ENCODE data around the gene RPL35A. TPM values are rescaled to one million over a fixed set of nuclear protein-coding genes. Genes with fewer than 3 reads are reported as not detected.

Gene RPL35A
- total and polyA plus RNA-seq, 2 experiments from 2014 or later, result 1,070 to 2,096 TPM

DNA sequence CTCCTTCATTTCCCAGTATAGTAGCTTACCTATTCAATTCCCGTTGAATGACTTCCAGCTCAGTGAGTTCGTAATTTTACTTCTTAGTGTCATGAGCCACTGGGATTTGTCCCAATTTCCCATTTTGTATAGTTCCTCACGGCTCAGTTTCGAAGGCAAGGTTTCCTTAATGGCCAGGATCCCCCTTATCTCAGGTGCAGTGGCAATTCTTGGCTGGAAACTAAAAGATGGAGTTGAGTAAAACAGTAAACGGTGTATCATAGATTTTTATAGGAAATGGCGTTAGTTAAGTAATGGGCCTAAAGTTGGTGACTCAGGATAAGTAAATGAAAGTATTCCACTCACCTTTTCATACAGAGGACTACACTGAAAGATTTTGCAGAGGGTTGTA, 9.5 kb downstream of the RPL35A start:
- Mint-ChIP-seq H3K27me3 (ENCODE audit: insufficient read depth, low read depth, poor library complexity) (peaks cover 20% of the 10 kb centered on the region), H3K9me3 (no peaks in the 10 kb centered on the region), H3K27ac (peak overlapping the region; percentile 91), H3K36me3 (ENCODE audit: low read depth) (peaks cover 26% of the 10 kb centered on the region), H3K4me1 (peaks cover 14% of the 10 kb centered on the region; the same call in 2 of the 3 replicates), H3K4me3 (peak overlapping the region; percentile 92)
- H3K27ac ChIP-seq (ENCODE audit: low read depth), result no peak overlapping the region
- peaks cover 18% of the 10 kb centered on the region for H3K36me3 ChIP-seq (ENCODE audit: insufficient read depth)
- DNase-seq (ENCODE audit: low spot score), result no peak
- peak overlapping the region; percentile 73 for H2AFZ ChIP-seq
- H4K20me1 ChIP-seq (replicated peaks; ENCODE audit: insufficient read depth), result peaks cover 11% of the 10 kb centered on the region
- H3K9me2 ChIP-seq (ENCODE audit: insufficient read depth), result no peaks in the 10 kb centered on the region
- no peaks in the 10 kb centered on the region for H3K27me3 ChIP-seq (ENCODE audit: insufficient read depth)
- H3K4me1 ChIP-seq (ENCODE audit: insufficient read depth), result peaks cover 6% of the 10 kb centered on the region; the same call in 1 of the 2 replicates
- H3F3A ChIP-seq (replicated peaks; ENCODE audit: low read depth), result peaks cover 31% of the 10 kb centered on the region
- no peaks in the 10 kb centered on the region for H3K79me2 ChIP-seq (replicated peaks; ENCODE audit: insufficient read depth)
- peak overlapping the region; percentile 95 for H3K4me2 ChIP-seq
- TF ChIP-seq, protein P1, sequence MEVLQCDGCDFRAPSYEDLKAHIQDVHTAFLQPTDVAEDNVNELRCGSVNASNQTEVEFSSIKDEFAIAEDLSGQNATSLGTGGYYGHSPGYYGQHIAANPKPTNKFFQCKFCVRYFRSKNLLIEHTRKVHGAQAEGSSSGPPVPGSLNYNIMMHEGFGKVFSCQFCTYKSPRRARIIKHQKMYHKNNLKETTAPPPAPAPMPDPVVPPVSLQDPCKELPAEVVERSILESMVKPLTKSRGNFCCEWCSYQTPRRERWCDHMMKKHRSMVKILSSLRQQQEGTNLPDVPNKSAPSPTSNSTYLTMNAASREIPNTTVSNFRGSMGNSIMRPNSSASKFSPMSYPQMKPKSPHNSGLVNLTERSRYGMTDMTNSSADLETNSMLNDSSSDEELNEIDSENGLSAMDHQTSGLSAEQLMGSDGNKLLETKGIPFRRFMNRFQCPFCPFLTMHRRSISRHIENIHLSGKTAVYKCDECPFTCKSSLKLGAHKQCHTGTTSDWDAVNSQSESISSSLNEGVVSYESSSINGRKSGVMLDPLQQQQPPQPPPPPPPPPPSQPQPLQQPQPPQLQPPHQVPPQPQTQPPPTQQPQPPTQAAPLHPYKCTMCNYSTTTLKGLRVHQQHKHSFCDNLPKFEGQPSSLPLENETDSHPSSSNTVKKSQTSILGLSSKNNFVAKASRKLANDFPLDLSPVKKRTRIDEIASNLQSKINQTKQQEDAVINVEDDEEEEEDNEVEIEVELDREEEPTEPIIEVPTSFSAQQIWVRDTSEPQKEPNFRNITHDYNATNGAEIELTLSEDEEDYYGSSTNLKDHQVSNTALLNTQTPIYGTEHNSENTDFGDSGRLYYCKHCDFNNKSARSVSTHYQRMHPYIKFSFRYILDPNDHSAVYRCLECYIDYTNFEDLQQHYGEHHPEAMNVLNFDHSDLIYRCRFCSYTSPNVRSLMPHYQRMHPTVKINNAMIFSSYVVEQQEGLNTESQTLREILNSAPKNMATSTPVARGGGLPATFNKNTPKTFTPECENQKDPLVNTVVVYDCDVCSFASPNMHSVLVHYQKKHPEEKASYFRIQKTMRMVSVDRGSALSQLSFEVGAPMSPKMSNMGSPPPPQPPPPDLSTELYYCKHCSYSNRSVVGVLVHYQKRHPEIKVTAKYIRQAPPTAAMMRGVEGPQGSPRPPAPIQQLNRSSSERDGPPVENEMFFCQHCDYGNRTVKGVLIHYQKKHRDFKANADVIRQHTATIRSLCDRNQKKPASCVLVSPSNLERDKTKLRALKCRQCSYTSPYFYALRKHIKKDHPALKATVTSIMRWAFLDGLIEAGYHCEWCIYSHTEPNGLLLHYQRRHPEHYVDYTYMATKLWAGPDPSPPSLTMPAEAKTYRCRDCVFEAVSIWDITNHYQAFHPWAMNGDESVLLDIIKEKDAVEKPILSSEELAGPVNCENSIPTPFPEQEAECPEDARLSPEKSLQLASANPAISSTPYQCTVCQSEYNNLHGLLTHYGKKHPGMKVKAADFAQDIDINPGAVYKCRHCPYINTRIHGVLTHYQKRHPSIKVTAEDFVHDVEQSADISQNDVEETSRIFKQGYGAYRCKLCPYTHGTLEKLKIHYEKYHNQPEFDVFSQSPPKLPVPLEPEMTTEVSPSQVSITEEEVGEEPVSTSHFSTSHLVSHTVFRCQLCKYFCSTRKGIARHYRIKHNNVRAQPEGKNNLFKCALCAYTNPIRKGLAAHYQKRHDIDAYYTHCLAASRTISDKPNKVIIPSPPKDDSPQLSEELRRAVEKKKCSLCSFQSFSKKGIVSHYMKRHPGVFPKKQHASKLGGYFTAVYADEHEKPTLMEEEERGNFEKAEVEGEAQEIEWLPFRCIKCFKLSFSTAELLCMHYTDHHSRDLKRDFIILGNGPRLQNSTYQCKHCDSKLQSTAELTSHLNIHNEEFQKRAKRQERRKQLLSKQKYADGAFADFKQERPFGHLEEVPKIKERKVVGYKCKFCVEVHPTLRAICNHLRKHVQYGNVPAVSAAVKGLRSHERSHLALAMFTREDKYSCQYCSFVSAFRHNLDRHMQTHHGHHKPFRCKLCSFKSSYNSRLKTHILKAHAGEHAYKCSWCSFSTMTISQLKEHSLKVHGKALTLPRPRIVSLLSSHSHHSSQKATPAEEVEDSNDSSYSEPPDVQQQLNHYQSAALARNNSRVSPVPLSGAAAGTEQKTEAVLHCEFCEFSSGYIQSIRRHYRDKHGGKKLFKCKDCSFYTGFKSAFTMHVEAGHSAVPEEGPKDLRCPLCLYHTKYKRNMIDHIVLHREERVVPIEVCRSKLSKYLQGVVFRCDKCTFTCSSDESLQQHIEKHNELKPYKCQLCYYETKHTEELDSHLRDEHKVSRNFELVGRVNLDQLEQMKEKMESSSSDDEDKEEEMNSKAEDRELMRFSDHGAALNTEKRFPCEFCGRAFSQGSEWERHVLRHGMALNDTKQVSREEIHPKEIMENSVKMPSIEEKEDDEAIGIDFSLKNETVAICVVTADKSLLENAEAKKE (CRISPR knock-in tag; IDR thresholded peaks at IDR 0.05), result no peak
- TF ChIP-seq REST (IDR thresholded peaks at IDR 0.05; ENCODE audit: unreplicated experiment) (no peak), STAT1 (IDR thresholded peaks at IDR 0.05; ENCODE audit: unreplicated experiment) (no peak), EZH2 (IDR thresholded peaks at IDR 0.05; ENCODE audit: low read depth, unreplicated experiment) (no peak), JUNB (IDR thresholded peaks at IDR 0.05; ENCODE audit: unreplicated experiment) (no peak), CREB1 (CRISPR knock-in tag; IDR thresholded peaks at IDR 0.05; ENCODE audit: low read depth) (no peak), EZH2phosphoT487 (IDR thresholded peaks at IDR 0.05; ENCODE audit: unreplicated experiment) (no peak), ZNF331 (CRISPR knock-in tag; IDR thresholded peaks at IDR 0.05; ENCODE audit: low read depth) (no peak), ZNF114 (CRISPR knock-in tag; IDR thresholded peaks at IDR 0.05) (no peak), ETS1 (IDR thresholded peaks at IDR 0.05) (no peak), POLR2AphosphoS5 (IDR thresholded peaks at IDR 0.05; ENCODE audit: low read depth) (no peak), NANOG (IDR thresholded peaks at IDR 0.05; ENCODE audit: borderline replicate concordance) (no peak)
- TF ChIP-seq, protein P2, sequence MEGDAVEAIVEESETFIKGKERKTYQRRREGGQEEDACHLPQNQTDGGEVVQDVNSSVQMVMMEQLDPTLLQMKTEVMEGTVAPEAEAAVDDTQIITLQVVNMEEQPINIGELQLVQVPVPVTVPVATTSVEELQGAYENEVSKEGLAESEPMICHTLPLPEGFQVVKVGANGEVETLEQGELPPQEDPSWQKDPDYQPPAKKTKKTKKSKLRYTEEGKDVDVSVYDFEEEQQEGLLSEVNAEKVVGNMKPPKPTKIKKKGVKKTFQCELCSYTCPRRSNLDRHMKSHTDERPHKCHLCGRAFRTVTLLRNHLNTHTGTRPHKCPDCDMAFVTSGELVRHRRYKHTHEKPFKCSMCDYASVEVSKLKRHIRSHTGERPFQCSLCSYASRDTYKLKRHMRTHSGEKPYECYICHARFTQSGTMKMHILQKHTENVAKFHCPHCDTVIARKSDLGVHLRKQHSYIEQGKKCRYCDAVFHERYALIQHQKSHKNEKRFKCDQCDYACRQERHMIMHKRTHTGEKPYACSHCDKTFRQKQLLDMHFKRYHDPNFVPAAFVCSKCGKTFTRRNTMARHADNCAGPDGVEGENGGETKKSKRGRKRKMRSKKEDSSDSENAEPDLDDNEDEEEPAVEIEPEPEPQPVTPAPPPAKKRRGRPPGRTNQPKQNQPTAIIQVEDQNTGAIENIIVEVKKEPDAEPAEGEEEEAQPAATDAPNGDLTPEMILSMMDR (conservative IDR thresholded peaks at IDR 0.05; ENCODE audit: low read depth in 2 of 2), result no peak
- no peak for ATAC-seq
- peak overlapping the region; percentile 91 for H3K4me3 ChIP-seq

Data from GM23338 (cell line).